MM.1S (cell line): ENCODE measurements around the gene OTOA.

Source experiments
- DNase-seq: peaks from one replicate; pipeline ENCODE4 v3.0.0-alpha.2; 2015
- H2AFZ ChIP-seq: fragments of 300-600 bp; sonication (generic); 2 replicates; pipeline ENCODE4 v1.6.0; 2016; ENCODE audit warnings: antibody characterized with exemption, low read length
- H3F3A ChIP-seq: fragments of 300-600 bp; sonication (generic); 2 replicates; pipeline ENCODE4 v1.6.1; 2016; ENCODE audit warnings: mild to moderate bottlenecking, antibody characterized with exemption, low read length, moderate library complexity, mixed read lengths; ENCODE audit not compliant: insufficient read depth
- H3K27ac ChIP-seq: fragments of 300-600 bp; sonication (generic); 2 replicates; pipeline ENCODE4 v1.5.1; 2016; ENCODE audit warnings: mild to moderate bottlenecking, low read length
- H3K27me3 ChIP-seq: fragments of 300-600 bp; sonication (generic); replicated peaks from 2 replicates; pipeline ENCODE4 v1.6.0; 2016; ENCODE audit warnings: low read length; ENCODE audit not compliant: insufficient read depth
- H3K36me3 ChIP-seq: fragments of 300-600 bp; sonication (generic); replicated peaks from 2 replicates; pipeline ENCODE4 v1.6.1; 2016; ENCODE audit warnings: mild to moderate bottlenecking, low read length, mixed read lengths; ENCODE audit not compliant: insufficient read depth
- H3K4me1 ChIP-seq: fragments of 300-600 bp; sonication (generic); 2 replicates; pipeline ENCODE4 v1.6.1; 2016; ENCODE audit warnings: low read length, mixed read lengths
- H3K4me2 ChIP-seq: fragments of 300-600 bp; sonication (generic); 2 replicates; pipeline ENCODE4 v1.6.0; 2016; ENCODE audit warnings: low read depth, low read length
- H3K4me3 ChIP-seq: fragments of 300-600 bp; sonication (generic); 2 replicates; pipeline ENCODE4 v1.5.1; 2016; ENCODE audit warnings: low read length, mixed read lengths
- H3K79me2 ChIP-seq: fragments of 300-600 bp; sonication (generic); 2 replicates; pipeline ENCODE4 v1.6.1; 2016; ENCODE audit warnings: mixed run types, low read length, mixed read lengths
- H3K9ac ChIP-seq: fragments of 300-600 bp; sonication (generic); 2 replicates; pipeline ENCODE4 v1.6.1; 2016; ENCODE audit warnings: low read length, mixed read lengths
- H3K9me2 ChIP-seq: fragments of 300-600 bp; sonication (generic); replicated peaks from 2 replicates; pipeline ENCODE4 v1.6.1; 2016; ENCODE audit warnings: mild to moderate bottlenecking, low read length, mixed read lengths; ENCODE audit not compliant: insufficient read depth
- H3K9me3 ChIP-seq: fragments of 300-600 bp; sonication (generic); replicated peaks from 2 replicates; pipeline ENCODE4 v1.6.1; 2016; ENCODE audit warnings: mild to moderate bottlenecking, low read length, mixed read lengths; ENCODE audit not compliant: insufficient read depth
- H4K20me1 ChIP-seq: fragments of 300-600 bp; sonication (generic); 2 replicates; pipeline ENCODE4 v1.6.1; 2016; ENCODE audit warnings: mild to moderate bottlenecking, low read length, moderate library complexity, mixed read lengths; ENCODE audit not compliant: insufficient read depth
- CTCF ChIP-seq: fragments of 300-600 bp; sonication (generic); IDR thresholded peaks from 2 replicates; pipeline ENCODE4 v1.5.1; 2016; ENCODE audit warnings: antibody characterized with exemption, low read length, mixed read lengths
- EZH2 ChIP-seq: fragments of 300-600 bp; sonication (generic); optimal IDR thresholded peaks from 2 replicates; pipeline ENCODE3; 2017; ENCODE audit warnings: low read depth, mild to moderate bottlenecking, antibody characterized with exemption, low read length, mixed read lengths
- EZH2phosphoT487 ChIP-seq: fragments of 300-600 bp; sonication (generic); IDR thresholded peaks from 2 replicates; pipeline ENCODE4 v1.6.1; 2018; ENCODE audit warnings: antibody characterized with exemption, low read length

The OTOA gene

GRCh38 chr16:21622545-21622944 is 41.2 kb upstream of the OTOA start:
- H3F3A ChIP-seq = peaks cover 11% of the 10 kb centered on the region
- H3K27ac ChIP-seq = no peak overlapping the region
- peaks cover 27% of the 10 kb centered on the region for H3K79me2 ChIP-seq
- H3K9me2 ChIP-seq = no peaks in the 10 kb centered on the region
- DNase-seq = no peak
- H3K9me3 ChIP-seq = no peaks in the 10 kb centered on the region
- no peak overlapping the region for H3K4me3 ChIP-seq
- no peak overlapping the region for H2AFZ ChIP-seq
- no peak for TF ChIP-seq EZH2phosphoT487
- no peak for TF ChIP-seq EZH2
- TF ChIP-seq CTCF = no peak
- H3K36me3 ChIP-seq = no peaks in the 10 kb centered on the region; the same call in 1 of the 2 replicates
- H3K27me3 ChIP-seq = no peaks in the 10 kb centered on the region
- H3K4me2 ChIP-seq = no peak overlapping the region
- H3K4me1 ChIP-seq = peaks cover 22% of the 10 kb centered on the region
- no peaks in the 10 kb centered on the region for H4K20me1 ChIP-seq
- no peak overlapping the region for H3K9ac ChIP-seq

GRCh38 chr16:21625026-21625425 is 38.7 kb upstream of the OTOA start:
- no peak for DNase-seq
- Histone ChIP-seq H3K27me3 (no peaks in the 10 kb centered on the region), H3F3A (no peaks in the 10 kb centered on the region), H3K4me1 (peaks cover under 1% of the 10 kb centered on the region; the same call in 1 of the 2 replicates), H2AFZ (no peak overlapping the region), H3K4me2 (no peak overlapping the region), H3K79me2 (peaks cover 13% of the 10 kb centered on the region), H3K4me3 (no peak overlapping the region), H3K9ac (no peak overlapping the region), H4K20me1 (no peaks in the 10 kb centered on the region), H3K9me3 (no peaks in the 10 kb centered on the region), H3K27ac (no peak overlapping the region), H3K36me3 (peaks cover 4% of the 10 kb centered on the region), H3K9me2 (no peaks in the 10 kb centered on the region)
- TF ChIP-seq EZH2 = no peak
- TF ChIP-seq EZH2phosphoT487 = no peak
- no peak for TF ChIP-seq CTCF

GRCh38 chr16:21626659-21627277 is 37.0 kb upstream of the OTOA start:
- no peaks in the 10 kb centered on the region for H3K4me1 ChIP-seq
- H3K9ac ChIP-seq = no peak overlapping the region
- TF ChIP-seq EZH2phosphoT487 (no peak), CTCF (no peak), EZH2 (no peak)
- no peak overlapping the region for H3K4me3 ChIP-seq
- no peaks in the 10 kb centered on the region for H4K20me1 ChIP-seq
- H3K27ac ChIP-seq = no peak overlapping the region
- no peaks in the 10 kb centered on the region for H3K27me3 ChIP-seq
- peaks cover 6% of the 10 kb centered on the region; the same call in 1 of the 2 replicates for H3K79me2 ChIP-seq
- H2AFZ ChIP-seq = no peak overlapping the region
- H3K9me3 ChIP-seq = no peaks in the 10 kb centered on the region
- H3K36me3 ChIP-seq = peaks cover 4% of the 10 kb centered on the region
- H3F3A ChIP-seq = no peaks in the 10 kb centered on the region
- DNase-seq = no peak
- no peak overlapping the region for H3K4me2 ChIP-seq
- no peaks in the 10 kb centered on the region for H3K9me2 ChIP-seq
